ENCODE results near the gene GPRIN1. TPM values are rescaled to one million over a fixed set of nuclear protein-coding genes. Genes with fewer than 3 reads are reported as not detected.

Gene GPRIN1
- total and polyA plus RNA-seq, 4 donors, result 0.23 to 0.50 (median 0.30) TPM; not detected in 1

DNA sequence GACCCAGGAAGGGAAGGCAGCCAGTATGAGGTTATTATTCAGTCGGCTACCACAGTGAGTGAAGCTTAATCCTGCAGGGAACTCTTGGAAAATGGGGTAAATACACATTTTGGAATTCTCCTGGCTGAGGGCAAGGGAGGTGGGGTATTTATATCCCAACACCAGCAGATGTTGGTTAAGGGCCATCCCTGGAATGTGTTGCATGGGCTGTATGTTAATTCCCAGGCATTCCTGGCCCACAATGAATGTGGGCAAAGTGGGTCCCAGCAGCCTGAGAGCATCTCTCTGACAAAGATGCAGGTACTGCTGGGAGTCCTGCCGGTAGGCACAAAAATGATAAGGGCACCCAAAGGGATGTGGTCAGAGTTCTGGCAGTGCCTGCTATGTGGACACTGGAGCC lies 2.9 kb upstream of the GPRIN1 start:
- DNase-seq (ENCODE audit: low spot score), result no peak
- Histone ChIP-seq H3K9ac (ENCODE audit: low read depth in 1 of 2, low read length in 2 of 2) (no peak overlapping the region), H3K36me3 (ENCODE audit: control insufficient read depth in 4 of 4, insufficient read depth in 3 of 4, low read depth in 1 of 4, low read length in 3 of 4) (no peaks in the 10 kb centered on the region), H3K9me3 (ENCODE audit: control insufficient read depth in 4 of 4, low read length in 3 of 4) (no peaks in the 10 kb centered on the region), H3K4me3 (ENCODE audit: low read depth in 1 of 3, low read length in 3 of 3) (no peak overlapping the region), H3K27ac (ENCODE audit: low read depth in 1 of 2, low read length in 2 of 2) (no peak overlapping the region), H3K4me1 (ENCODE audit: control insufficient read depth in 4 of 4, insufficient read depth in 4 of 4, low read length in 3 of 4) (peaks cover 0 to 9% (median 4%) of the 10 kb centered on the region in 4 donors), H3K27me3 (ENCODE audit: control insufficient read depth in 4 of 4, insufficient read depth in 4 of 4, low read length in 3 of 4) (peaks cover 0 to 3% (median 0%) of the 10 kb centered on the region in 4 donors)
- WGBS, result 64% methylated on average over 2 of the region's 2 CpGs
- TF ChIP-seq EGR1 (IDR thresholded peaks at IDR 0.05; ENCODE audit: low read depth in 2 of 2), result no peak

DNA sequence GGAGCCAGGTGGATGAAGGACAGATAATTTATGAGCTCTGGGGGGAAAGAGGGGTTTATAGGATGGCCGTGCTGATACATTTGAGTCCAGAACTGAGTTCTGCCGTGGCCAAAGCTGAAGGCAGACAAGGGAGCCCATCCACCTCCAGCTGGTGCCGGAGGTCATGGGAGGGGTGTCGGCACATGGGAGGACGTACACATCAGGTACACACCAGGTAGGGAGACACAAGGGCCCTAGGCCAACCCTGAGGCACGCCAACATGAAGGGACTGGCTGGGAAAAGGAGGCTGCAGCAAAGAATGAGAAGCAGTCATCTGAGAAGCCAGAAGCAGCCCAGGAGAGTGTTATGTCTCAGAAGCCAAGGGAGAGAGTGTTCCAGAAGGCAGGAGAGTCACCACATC lies 2.1 kb upstream of the GPRIN1 start:
- no peaks in the 10 kb centered on the region for H3K9me3 ChIP-seq (ENCODE audit: control insufficient read depth in 4 of 4, low read length in 3 of 4)
- TF ChIP-seq GABPA (IDR thresholded peaks at IDR 0.05 in 1 of 2, conservative IDR thresholded peaks at IDR 0.05 in 1 of 2), result no peak
- TF ChIP-seq FOXA1 (IDR thresholded peaks at IDR 0.05), result no peak
- no peak for TF ChIP-seq HNF4A (conservative IDR thresholded peaks at IDR 0.05)
- TF ChIP-seq TAF1 (conservative IDR thresholded peaks at IDR 0.05), result no peak
- no peak for TF ChIP-seq YY1 (IDR thresholded peaks at IDR 0.05)
- TF ChIP-seq, protein P1, sequence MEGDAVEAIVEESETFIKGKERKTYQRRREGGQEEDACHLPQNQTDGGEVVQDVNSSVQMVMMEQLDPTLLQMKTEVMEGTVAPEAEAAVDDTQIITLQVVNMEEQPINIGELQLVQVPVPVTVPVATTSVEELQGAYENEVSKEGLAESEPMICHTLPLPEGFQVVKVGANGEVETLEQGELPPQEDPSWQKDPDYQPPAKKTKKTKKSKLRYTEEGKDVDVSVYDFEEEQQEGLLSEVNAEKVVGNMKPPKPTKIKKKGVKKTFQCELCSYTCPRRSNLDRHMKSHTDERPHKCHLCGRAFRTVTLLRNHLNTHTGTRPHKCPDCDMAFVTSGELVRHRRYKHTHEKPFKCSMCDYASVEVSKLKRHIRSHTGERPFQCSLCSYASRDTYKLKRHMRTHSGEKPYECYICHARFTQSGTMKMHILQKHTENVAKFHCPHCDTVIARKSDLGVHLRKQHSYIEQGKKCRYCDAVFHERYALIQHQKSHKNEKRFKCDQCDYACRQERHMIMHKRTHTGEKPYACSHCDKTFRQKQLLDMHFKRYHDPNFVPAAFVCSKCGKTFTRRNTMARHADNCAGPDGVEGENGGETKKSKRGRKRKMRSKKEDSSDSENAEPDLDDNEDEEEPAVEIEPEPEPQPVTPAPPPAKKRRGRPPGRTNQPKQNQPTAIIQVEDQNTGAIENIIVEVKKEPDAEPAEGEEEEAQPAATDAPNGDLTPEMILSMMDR (IDR thresholded peaks at IDR 0.05; ENCODE audit: low read depth, low read length, missing input control), result no peak
- no peak for TF ChIP-seq RXRA (IDR thresholded peaks at IDR 0.05)
- no peak for TF ChIP-seq JUND (IDR thresholded peaks at IDR 0.05)
- TF ChIP-seq, protein P2, sequence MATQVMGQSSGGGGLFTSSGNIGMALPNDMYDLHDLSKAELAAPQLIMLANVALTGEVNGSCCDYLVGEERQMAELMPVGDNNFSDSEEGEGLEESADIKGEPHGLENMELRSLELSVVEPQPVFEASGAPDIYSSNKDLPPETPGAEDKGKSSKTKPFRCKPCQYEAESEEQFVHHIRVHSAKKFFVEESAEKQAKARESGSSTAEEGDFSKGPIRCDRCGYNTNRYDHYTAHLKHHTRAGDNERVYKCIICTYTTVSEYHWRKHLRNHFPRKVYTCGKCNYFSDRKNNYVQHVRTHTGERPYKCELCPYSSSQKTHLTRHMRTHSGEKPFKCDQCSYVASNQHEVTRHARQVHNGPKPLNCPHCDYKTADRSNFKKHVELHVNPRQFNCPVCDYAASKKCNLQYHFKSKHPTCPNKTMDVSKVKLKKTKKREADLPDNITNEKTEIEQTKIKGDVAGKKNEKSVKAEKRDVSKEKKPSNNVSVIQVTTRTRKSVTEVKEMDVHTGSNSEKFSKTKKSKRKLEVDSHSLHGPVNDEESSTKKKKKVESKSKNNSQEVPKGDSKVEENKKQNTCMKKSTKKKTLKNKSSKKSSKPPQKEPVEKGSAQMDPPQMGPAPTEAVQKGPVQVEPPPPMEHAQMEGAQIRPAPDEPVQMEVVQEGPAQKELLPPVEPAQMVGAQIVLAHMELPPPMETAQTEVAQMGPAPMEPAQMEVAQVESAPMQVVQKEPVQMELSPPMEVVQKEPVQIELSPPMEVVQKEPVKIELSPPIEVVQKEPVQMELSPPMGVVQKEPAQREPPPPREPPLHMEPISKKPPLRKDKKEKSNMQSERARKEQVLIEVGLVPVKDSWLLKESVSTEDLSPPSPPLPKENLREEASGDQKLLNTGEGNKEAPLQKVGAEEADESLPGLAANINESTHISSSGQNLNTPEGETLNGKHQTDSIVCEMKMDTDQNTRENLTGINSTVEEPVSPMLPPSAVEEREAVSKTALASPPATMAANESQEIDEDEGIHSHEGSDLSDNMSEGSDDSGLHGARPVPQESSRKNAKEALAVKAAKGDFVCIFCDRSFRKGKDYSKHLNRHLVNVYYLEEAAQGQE (IDR thresholded peaks at IDR 0.05), result no peak
- no peak for TF ChIP-seq HNF4G (IDR thresholded peaks at IDR 0.05)
- TF ChIP-seq, protein P3, sequence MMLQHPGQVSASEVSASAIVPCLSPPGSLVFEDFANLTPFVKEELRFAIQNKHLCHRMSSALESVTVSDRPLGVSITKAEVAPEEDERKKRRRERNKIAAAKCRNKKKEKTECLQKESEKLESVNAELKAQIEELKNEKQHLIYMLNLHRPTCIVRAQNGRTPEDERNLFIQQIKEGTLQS (IDR thresholded peaks at IDR 0.05), result no peak
- no peak for TF ChIP-seq NR2F2 (IDR thresholded peaks at IDR 0.05)
- TF ChIP-seq RAD21 (IDR thresholded peaks at IDR 0.05), result no peak
- TF ChIP-seq, protein P4, sequence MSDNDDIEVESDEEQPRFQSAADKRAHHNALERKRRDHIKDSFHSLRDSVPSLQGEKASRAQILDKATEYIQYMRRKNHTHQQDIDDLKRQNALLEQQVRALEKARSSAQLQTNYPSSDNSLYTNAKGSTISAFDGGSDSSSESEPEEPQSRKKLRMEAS (IDR thresholded peaks at IDR 0.05), result no peak
- DNase-seq (ENCODE audit: low spot score), result no peak
- no peaks in the 10 kb centered on the region for H3K27me3 ChIP-seq (ENCODE audit: control insufficient read depth in 4 of 4, insufficient read depth in 4 of 4, low read length in 3 of 4)
- H3K9ac ChIP-seq (ENCODE audit: low read depth in 1 of 2, low read length in 2 of 2), result no peak overlapping the region
- WGBS, result 85% methylated on average over 6 of the region's 6 CpGs
- peaks cover 0 to 9% (median 4%) of the 10 kb centered on the region in 4 donors for H3K4me1 ChIP-seq (ENCODE audit: control insufficient read depth in 4 of 4, insufficient read depth in 4 of 4, low read length in 3 of 4)
- H3K36me3 ChIP-seq (ENCODE audit: control insufficient read depth in 4 of 4, insufficient read depth in 3 of 4, low read depth in 1 of 4, low read length in 3 of 4), result no peaks in the 10 kb centered on the region
- no peak overlapping the region for H3K4me3 ChIP-seq (ENCODE audit: low read depth in 1 of 3, low read length in 3 of 3)
- no peak overlapping the region for H3K27ac ChIP-seq (ENCODE audit: low read depth in 1 of 2, low read length in 2 of 2)

Measured in liver (tissue), 9 donors.